ENCODE data around the gene TRIM7. TPM values are rescaled to one million over a fixed set of nuclear protein-coding genes. Genes with fewer than 3 reads are reported as not detected.
"Not testable (repeated sequence)": the region's sequence is repeated elsewhere in the genome, so short reads cannot be mapped to it uniquely, and the experiment has no call there.

TRIM7 gene
- total RNA-seq, 2 experiments from 2014 or later: 1.1 to 3.0 TPM

DNA sequence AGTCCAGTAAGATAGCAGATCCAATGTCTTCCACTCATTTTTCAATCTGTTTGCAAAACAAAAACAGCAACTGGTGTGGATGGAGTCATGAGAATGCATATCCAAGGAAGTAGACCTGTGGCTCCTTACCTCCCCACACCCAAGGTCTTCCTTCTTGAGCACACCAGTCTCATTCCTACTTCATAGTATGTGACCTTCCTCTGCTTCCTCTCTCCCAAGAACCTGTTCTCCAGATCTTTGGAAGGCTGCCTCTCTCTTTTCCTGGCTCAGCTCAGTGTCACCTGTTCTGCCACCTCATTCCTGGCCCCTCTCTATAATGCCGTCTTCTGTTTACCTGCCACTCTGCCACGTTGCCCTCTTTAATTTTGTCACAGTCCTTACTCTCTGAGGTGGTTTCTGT is 7.9 kb upstream of the TRIM7 start:
- no peaks in the 10 kb centered on the region for H3K9me3 Mint-ChIP-seq
- CTCF ChIA-PET: interaction anchor here (1.9 kb wide), 1 partner anchor 21 kb away, joined by 7 read pairs; no protein-coding TSS in a partner anchor
- TF ChIP-seq, protein P1, sequence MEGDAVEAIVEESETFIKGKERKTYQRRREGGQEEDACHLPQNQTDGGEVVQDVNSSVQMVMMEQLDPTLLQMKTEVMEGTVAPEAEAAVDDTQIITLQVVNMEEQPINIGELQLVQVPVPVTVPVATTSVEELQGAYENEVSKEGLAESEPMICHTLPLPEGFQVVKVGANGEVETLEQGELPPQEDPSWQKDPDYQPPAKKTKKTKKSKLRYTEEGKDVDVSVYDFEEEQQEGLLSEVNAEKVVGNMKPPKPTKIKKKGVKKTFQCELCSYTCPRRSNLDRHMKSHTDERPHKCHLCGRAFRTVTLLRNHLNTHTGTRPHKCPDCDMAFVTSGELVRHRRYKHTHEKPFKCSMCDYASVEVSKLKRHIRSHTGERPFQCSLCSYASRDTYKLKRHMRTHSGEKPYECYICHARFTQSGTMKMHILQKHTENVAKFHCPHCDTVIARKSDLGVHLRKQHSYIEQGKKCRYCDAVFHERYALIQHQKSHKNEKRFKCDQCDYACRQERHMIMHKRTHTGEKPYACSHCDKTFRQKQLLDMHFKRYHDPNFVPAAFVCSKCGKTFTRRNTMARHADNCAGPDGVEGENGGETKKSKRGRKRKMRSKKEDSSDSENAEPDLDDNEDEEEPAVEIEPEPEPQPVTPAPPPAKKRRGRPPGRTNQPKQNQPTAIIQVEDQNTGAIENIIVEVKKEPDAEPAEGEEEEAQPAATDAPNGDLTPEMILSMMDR (IDR thresholded peaks at IDR 0.05): no peak
- POLR2A ChIA-PET: interaction anchor here (0.6 to 1.2 kb wide), 2 partner anchors 31 to 33 kb away, joined by 3 to 4 read pairs; no protein-coding TSS in a partner anchor
- intact Hi-C loops (cut with micrococcal nuclease): no loop called here
- ATAC-seq: no peak
- H3K4me1 Mint-ChIP-seq (ENCODE audit: low read depth): peaks cover 27% of the 10 kb centered on the region
- DNase-seq: no peak
- no peak overlapping the region for H3K4me3 Mint-ChIP-seq
- no peaks in the 10 kb centered on the region for H3K36me3 Mint-ChIP-seq (ENCODE audit: low read depth)
- no peak overlapping the region for H3K27ac Mint-ChIP-seq
- H3K27me3 Mint-ChIP-seq: no peaks in the 10 kb centered on the region

GRCh38 chr5:181212080-181212479 is 7.1 kb upstream of the TRIM7 start:
- Mint-ChIP-seq H3K4me1 (ENCODE audit: low read depth) (peaks cover 26% of the 10 kb centered on the region), H3K36me3 (ENCODE audit: low read depth) (peaks cover 4% of the 10 kb centered on the region), H3K9me3 (no peaks in the 10 kb centered on the region), H3K27ac (no peak overlapping the region), H3K27me3 (peaks cover 4% of the 10 kb centered on the region), H3K4me3 (no peak overlapping the region)
- ATAC-seq (no peak), DNase-seq (no peak)
- ChIA-PET CTCF (interaction anchor here (1.6 to 1.9 kb wide), 2 partner anchors 20 to 27 kb away, joined by 4 to 7 read pairs; no protein-coding TSS in a partner anchor), POLR2A (interaction anchor here (1.2 kb wide), 1 partner anchor 33 kb away, joined by 4 read pairs; no protein-coding TSS in a partner anchor)
- TF ChIP-seq, protein P1 (IDR thresholded peaks at IDR 0.05): no peak
- intact Hi-C loops (cut with micrococcal nuclease): no loop called here

DNA sequence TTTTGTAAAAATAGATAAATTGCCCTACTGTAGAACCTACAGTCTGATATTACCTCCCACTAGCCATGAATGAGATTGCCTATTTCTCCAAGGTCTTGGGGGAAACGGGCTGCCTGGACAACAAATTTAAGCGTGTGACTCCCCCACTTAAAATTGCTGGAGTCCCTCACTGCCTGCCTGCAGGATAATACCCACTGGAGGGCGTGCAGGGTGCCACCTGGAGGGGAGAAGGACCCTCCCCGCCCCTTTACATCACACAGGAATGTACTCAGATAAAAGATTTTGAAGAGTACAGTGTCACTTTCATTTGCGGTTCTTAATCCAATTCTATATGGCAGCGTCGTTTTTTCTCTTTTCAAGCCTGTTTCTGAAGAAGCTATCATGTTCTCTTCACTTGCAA is 6.2 kb upstream of the TRIM7 start:
- peaks cover 9% of the 10 kb centered on the region for H3K27me3 Mint-ChIP-seq
- CTCF ChIA-PET: interaction anchor here (1.1 to 1.9 kb wide), 3 partner anchors 19 to 26 kb away, joined by 3 to 7 read pairs (median 4); no protein-coding TSS in a partner anchor
- H3K4me3 Mint-ChIP-seq: no peak overlapping the region
- intact Hi-C loops (cut with micrococcal nuclease): no loop called here
- no peak for ATAC-seq
- no peak overlapping the region for H3K27ac Mint-ChIP-seq
- DNase-seq: no peak
- H3K9me3 Mint-ChIP-seq: no peaks in the 10 kb centered on the region
- TF ChIP-seq, protein P1 (IDR thresholded peaks at IDR 0.05): no peak
- peaks cover 7% of the 10 kb centered on the region for H3K36me3 Mint-ChIP-seq (ENCODE audit: low read depth)
- POLR2A ChIA-PET: interaction anchor here (1.6 kb wide), 1 partner anchor 11 kb away, joined by 6 read pairs; the partner anchor contains the start of gene TRIM41
- H3K4me1 Mint-ChIP-seq (ENCODE audit: low read depth): peaks cover 27% of the 10 kb centered on the region

GRCh38 chr5:181210698-181211097 is 5.7 kb upstream of the TRIM7 start:
- ATAC-seq; H3K36me3 Mint-ChIP-seq (ENCODE audit: low read depth); H3K9me3 Mint-ChIP-seq; intact Hi-C loops (cut with micrococcal nuclease); H3K27ac Mint-ChIP-seq; H3K4me3 Mint-ChIP-seq; DNase-seq: not testable (repeated sequence)
- ChIA-PET POLR2A (interaction anchor here (1.6 kb wide), 1 partner anchor 12 kb away, joined by 6 read pairs; the partner anchor contains the start of gene TRIM41), CTCF (interaction anchor here (1.1 to 1.9 kb wide), 3 partner anchors 19 to 26 kb away, joined by 3 to 7 read pairs (median 4); no protein-coding TSS in a partner anchor)
- peaks cover 14% of the 10 kb centered on the region for H3K27me3 Mint-ChIP-seq
- H3K4me1 Mint-ChIP-seq (ENCODE audit: low read depth): peaks cover 32% of the 10 kb centered on the region

GRCh38 chr5:181210148-181210547 is 5.2 kb upstream of the TRIM7 start:
- H3K4me3 Mint-ChIP-seq: not testable (repeated sequence)

GRCh38 chr5:181209006-181209405 is 4.0 kb upstream of the TRIM7 start:
- intact Hi-C loops (cut with micrococcal nuclease); H3K36me3 Mint-ChIP-seq (ENCODE audit: low read depth); H3K4me3 Mint-ChIP-seq; ATAC-seq; DNase-seq; H3K9me3 Mint-ChIP-seq; H3K27ac Mint-ChIP-seq: not testable (repeated sequence)
- CTCF ChIA-PET: interaction anchor here (2.6 to 8.4 kb wide), 2 partner anchors 18 to 25 kb away, joined by 12 to 80 read pairs; no protein-coding TSS in a partner anchor
- peaks cover 36% of the 10 kb centered on the region for H3K4me1 Mint-ChIP-seq (ENCODE audit: low read depth)
- peaks cover 20% of the 10 kb centered on the region for H3K27me3 Mint-ChIP-seq
- POLR2A ChIA-PET: interaction anchor here (3.2 to 8.4 kb wide), 4 partner anchors 14 to 33 kb away, joined by 14 to 159 read pairs (median 30); partner anchors contain the start of genes RACK1 and TRIM41

More at GRCh38 chr5:181210148-181210547, 5.2 kb upstream of the TRIM7 start:
- peaks cover 18% of the 10 kb centered on the region for H3K27me3 Mint-ChIP-seq
- POLR2A ChIA-PET: interaction anchor here (1.6 kb wide), 1 partner anchor 12 kb away, joined by 6 read pairs; the partner anchor contains the start of gene TRIM41
- H3K9me3 Mint-ChIP-seq; H3K27ac Mint-ChIP-seq; intact Hi-C loops (cut with micrococcal nuclease); DNase-seq; ATAC-seq; H3K36me3 Mint-ChIP-seq (ENCODE audit: low read depth): not testable (repeated sequence)
- CTCF ChIA-PET: interaction anchor here (1.1 kb wide), 1 partner anchor 21 kb away, joined by 3 read pairs; no protein-coding TSS in a partner anchor
- H3K4me1 Mint-ChIP-seq (ENCODE audit: low read depth): peaks cover 36% of the 10 kb centered on the region

Measured in activated CD8-positive, alpha-beta T cell treated with anti-CD3 and anti-CD28 coated beads for 36 hours (primary cell).